ENCODE results near the gene TSPEAR.

GRCh38 chr21:44558695-44559094 lies 152.7 kb downstream of the TSPEAR start, which contains the start of gene KRTAP10-3:
- TF ChIP-seq POLR2AphosphoS5 (IDR thresholded peaks at IDR 0.05; ENCODE audit: low read depth, low read length): no peak
- no peak for TF ChIP-seq CTCF (CRISPR knock-in tag; IDR thresholded peaks at IDR 0.05)
